HepG2 (cell line): Measurements from ENCODE around the gene MASP2. TPM values are rescaled to one million over a fixed set of nuclear protein-coding genes. Genes with fewer than 3 reads are reported as not detected.

ENCODE experiments used
- ATAD3A ChIP-seq: sonication (generic); formaldehyde crosslinking; IDR thresholded peaks from 2 replicates; pipeline ENCODE4 v1.4.0; 2020; ENCODE audit warnings: missing genetic modification reagents
- DNMT3B ChIP-seq: conservative IDR thresholded peaks from 2 replicates; pipeline ENCODE4 v1.6.1; 2016; ENCODE audit warnings: missing biosample characterization, control low read depth
- EHMT2 ChIP-seq: fragments of 200-600 bp; sonication (generic); IDR thresholded peaks from 2 replicates; pipeline ENCODE4 v1.7.0; 2017; ENCODE audit warnings: antibody characterized with exemption, low read depth, low read length, borderline replicate concordance
- GATAD2A ChIP-seq: IDR thresholded peaks from 2 replicates; pipeline ENCODE4 v1.6.1; 2016
- KDM5A ChIP-seq: fragments of 200-600 bp; sonication (generic); IDR thresholded peaks from 2 replicates; pipeline ENCODE4 v1.7.0; 2018; ENCODE audit warnings: antibody characterized with exemption, mild to moderate bottlenecking, low read length, borderline replicate concordance
- MED13 ChIP-seq: sonication (generic); formaldehyde crosslinking; IDR thresholded peaks from 2 replicates; pipeline ENCODE4 v1.5.0; 2020; ENCODE audit warnings: missing genetic modification reagents
- MEIS1 ChIP-seq: sonication (generic); formaldehyde crosslinking; IDR thresholded peaks from 2 replicates; pipeline ENCODE4 v1.9.0; 2021; ENCODE audit warnings: mild to moderate bottlenecking, missing genetic modification reagents, moderate library complexity, borderline replicate concordance
- RCOR2 ChIP-seq: IDR thresholded peaks from 2 replicates; pipeline ENCODE4 v1.6.1; 2016; ENCODE audit warnings: missing biosample characterization, missing genetic modification reagents
- SALL2 ChIP-seq: sonication (generic); formaldehyde crosslinking; IDR thresholded peaks from 2 replicates; pipeline ENCODE4 v1.8.1; 2023; ENCODE audit warnings: mild to moderate bottlenecking, missing genetic modification reagents, inconsistent platforms
- SNRNP70 ChIP-seq: fragments of 200-400 bp; formaldehyde crosslinking; IDR thresholded peaks from 2 replicates; pipeline ENCODE4 v1.6.1; 2017; ENCODE audit warnings: mild to moderate bottlenecking, low read depth, low read length, moderate library complexity
- SP4 ChIP-seq: sonication (generic); formaldehyde crosslinking; IDR thresholded peaks from 2 replicates; pipeline ENCODE4 v1.8.1; 2023; ENCODE audit warnings: mild to moderate bottlenecking, missing genetic modification reagents
- THYN1 ChIP-seq: sonication (generic); formaldehyde crosslinking; IDR thresholded peaks from 2 replicates; pipeline ENCODE4 v1.8.1; 2023; ENCODE audit warnings: low read depth, mild to moderate bottlenecking, moderate library complexity, missing genetic modification reagents, borderline replicate concordance
- WIZ ChIP-seq: sonication (generic); formaldehyde crosslinking; IDR thresholded peaks from 2 replicates; pipeline ENCODE4 v1.5.1; 2020; ENCODE audit warnings: mild to moderate bottlenecking, missing genetic modification reagents
- ZFP90 ChIP-seq: sonication (generic); formaldehyde crosslinking; IDR thresholded peaks from 2 replicates; pipeline ENCODE4 v1.8.0; 2022; ENCODE audit warnings: missing genetic modification reagents, mild to moderate bottlenecking, inconsistent platforms, borderline replicate concordance
- ZNF230 ChIP-seq: sonication (generic); formaldehyde crosslinking; IDR thresholded peaks from 2 replicates; pipeline ENCODE4 v1.4.0; 2020; ENCODE audit warnings: mild to moderate bottlenecking, missing genetic modification reagents
- ZNF263 ChIP-seq: sonication (generic); formaldehyde crosslinking; IDR thresholded peaks from 2 replicates; pipeline ENCODE4 v1.4.0; 2020; ENCODE audit warnings: missing genetic modification reagents
- ZNF34 ChIP-seq: sonication (generic); formaldehyde crosslinking; IDR thresholded peaks from 2 replicates; pipeline ENCODE4 v1.4.0; 2020; ENCODE audit warnings: mild to moderate bottlenecking, missing genetic modification reagents, borderline replicate concordance
- ZNF567 ChIP-seq: sonication (generic); formaldehyde crosslinking; IDR thresholded peaks from 2 replicates; pipeline ENCODE4 v1.8.1; 2023; ENCODE audit warnings: mild to moderate bottlenecking, missing genetic modification reagents, borderline replicate concordance
- ZNF749 ChIP-seq: sonication (generic); formaldehyde crosslinking; IDR thresholded peaks from 2 replicates; pipeline ENCODE4 v1.8.0; 2022; ENCODE audit warnings: mild to moderate bottlenecking, missing genetic modification reagents, moderate library complexity, borderline replicate concordance
- ZNF878 ChIP-seq: sonication (generic); formaldehyde crosslinking; IDR thresholded peaks from 2 replicates; pipeline ENCODE4 v1.8.1; 2023; ENCODE audit warnings: mild to moderate bottlenecking, missing genetic modification reagents, moderate library complexity
- polyA plus RNA-seq, 8 experiments: library from polyadenylated mRNA; depleted of rRNA in 3 of 8; stranded (reverse) in 7 of 8; unstranded in 1 of 8; fragments of >200 nt; fragmentation: Illumina TruSeq in 4 of 8; extraction: Trizol in 4 of 8; gene quantifications; 2 replicates each; pipeline versions ENCODE4 v1.2.1 to v1.2.3, GENCODE V29; 2011 to 2016; ENCODE audit warnings: low read depth in 4 of 8, missing spikeins in 1 of 8, mixed read lengths in 1 of 8; ENCODE audit not compliant: insufficient read depth in 1 of 8
- total RNA-seq, 5 experiments: library from RNA; depleted of rRNA; stranded (reverse); fragments of >200 nt; fragmentation: Illumina TruSeq; extraction: Trizol; gene quantifications; 2 replicates each; pipeline ENCODE4 v1.2.3, GENCODE V29; 2016; ENCODE audit warnings: low read depth in 1 of 5
- TF ChIP-seq, protein P1 (sequence below): sonication (generic); formaldehyde crosslinking; IDR thresholded peaks from 2 replicates; pipeline ENCODE4 v1.4.0; 2020; ENCODE audit warnings: missing genetic modification reagents
- TF ChIP-seq, protein P2 (sequence below): sonication (generic); formaldehyde crosslinking; IDR thresholded peaks from 2 replicates; pipeline ENCODE4 v1.4.0; 2020; ENCODE audit warnings: missing genetic modification reagents
- TF ChIP-seq, protein P3 (sequence below): IDR thresholded peaks from 2 replicates; pipeline ENCODE4 v1.6.1; 2012; ENCODE audit warnings: inconsistent platforms
- TF ChIP-seq, protein P4 (sequence below): sonication (generic); formaldehyde crosslinking; IDR thresholded peaks from 2 replicates; pipeline ENCODE4 v1.4.0; 2020; ENCODE audit warnings: missing genetic modification reagents, mild to moderate bottlenecking, borderline replicate concordance

Gene MASP2
- total and polyA plus RNA-seq, 2 of the 13 experiments (the other 11 are each of a cell fraction or from before 2014, with no cell fraction given), result 7.1 to 11.8 TPM

DNA sequence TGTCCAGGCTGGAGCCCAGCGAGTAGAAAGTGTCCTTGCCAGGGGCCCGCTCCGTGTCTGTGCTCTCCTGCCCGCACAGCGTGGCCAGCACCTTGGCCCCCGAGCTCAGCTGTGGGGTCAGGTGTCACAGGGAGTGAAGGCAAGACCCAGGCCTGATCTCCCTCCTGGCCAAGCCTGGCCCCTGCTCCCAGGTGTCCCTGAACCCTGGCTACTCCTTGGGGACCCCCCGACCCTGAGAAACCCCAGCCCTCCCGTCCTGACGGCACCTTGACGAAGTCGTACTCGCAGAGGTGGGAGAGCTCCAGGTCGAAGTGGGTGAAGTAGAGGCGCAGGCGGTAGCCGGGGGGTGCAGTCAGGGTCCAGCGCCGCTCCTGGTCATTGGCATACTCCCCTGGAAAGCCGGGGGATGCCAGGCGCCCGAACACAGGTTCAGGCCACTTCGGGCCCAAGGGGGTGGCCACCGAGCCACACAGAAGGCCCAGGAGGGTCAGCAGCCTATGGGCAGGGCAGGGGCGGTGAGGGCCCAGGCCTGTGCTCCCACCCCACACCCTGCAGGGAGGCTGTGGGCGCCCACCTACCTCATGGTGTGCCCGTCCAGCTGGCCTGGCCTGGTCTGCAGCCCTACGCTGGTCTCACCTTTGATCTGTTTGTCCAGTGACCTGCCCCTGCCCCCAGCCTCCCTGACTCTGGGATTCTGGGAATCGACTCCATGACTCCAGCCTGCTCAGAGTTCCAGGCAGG is at the start of gene MASP2 (continued):
- TF ChIP-seq, protein P1, sequence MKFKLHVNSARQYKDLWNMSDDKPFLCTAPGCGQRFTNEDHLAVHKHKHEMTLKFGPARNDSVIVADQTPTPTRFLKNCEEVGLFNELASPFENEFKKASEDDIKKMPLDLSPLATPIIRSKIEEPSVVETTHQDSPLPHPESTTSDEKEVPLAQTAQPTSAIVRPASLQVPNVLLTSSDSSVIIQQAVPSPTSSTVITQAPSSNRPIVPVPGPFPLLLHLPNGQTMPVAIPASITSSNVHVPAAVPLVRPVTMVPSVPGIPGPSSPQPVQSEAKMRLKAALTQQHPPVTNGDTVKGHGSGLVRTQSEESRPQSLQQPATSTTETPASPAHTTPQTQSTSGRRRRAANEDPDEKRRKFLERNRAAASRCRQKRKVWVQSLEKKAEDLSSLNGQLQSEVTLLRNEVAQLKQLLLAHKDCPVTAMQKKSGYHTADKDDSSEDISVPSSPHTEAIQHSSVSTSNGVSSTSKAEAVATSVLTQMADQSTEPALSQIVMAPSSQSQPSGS (CRISPR knock-in tag), result no peak
- TF ChIP-seq THYN1, result no peak
- no peak for TF ChIP-seq RCOR2 (CRISPR knock-in tag)
- TF ChIP-seq, protein P2, sequence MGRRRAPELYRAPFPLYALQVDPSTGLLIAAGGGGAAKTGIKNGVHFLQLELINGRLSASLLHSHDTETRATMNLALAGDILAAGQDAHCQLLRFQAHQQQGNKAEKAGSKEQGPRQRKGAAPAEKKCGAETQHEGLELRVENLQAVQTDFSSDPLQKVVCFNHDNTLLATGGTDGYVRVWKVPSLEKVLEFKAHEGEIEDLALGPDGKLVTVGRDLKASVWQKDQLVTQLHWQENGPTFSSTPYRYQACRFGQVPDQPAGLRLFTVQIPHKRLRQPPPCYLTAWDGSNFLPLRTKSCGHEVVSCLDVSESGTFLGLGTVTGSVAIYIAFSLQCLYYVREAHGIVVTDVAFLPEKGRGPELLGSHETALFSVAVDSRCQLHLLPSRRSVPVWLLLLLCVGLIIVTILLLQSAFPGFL, result no peak
- TF ChIP-seq SP4, result no peak
- TF ChIP-seq KDM5A, result no peak
- TF ChIP-seq ZNF749 (CRISPR knock-in tag), result peak; percentile 34; the same call in 1 of the 2 replicates
- peak; percentile 44; the same call in 1 of the 2 replicates for TF ChIP-seq ZNF567
- TF ChIP-seq WIZ (CRISPR knock-in tag), result no peak
- no peak for TF ChIP-seq ZNF230 (CRISPR knock-in tag)
- 0 out of 2 replicates have a peak, but pooled peaks have one; percentile 34 for TF ChIP-seq SALL2 (CRISPR knock-in tag)
- no peak for TF ChIP-seq ATAD3A (CRISPR knock-in tag)
- 0 out of 2 replicates have a peak, but pooled peaks have one; percentile 34 for TF ChIP-seq MED13
- TF ChIP-seq ZNF263, result 0 out of 2 replicates have a peak, but pooled peaks have one; percentile 27
- peak; percentile 77; the same call in 1 of the 2 replicates for TF ChIP-seq ZFP90 (CRISPR knock-in tag)
- no peak for TF ChIP-seq SNRNP70
- TF ChIP-seq ZNF878 (CRISPR knock-in tag), result no peak
- TF ChIP-seq, protein P3, sequence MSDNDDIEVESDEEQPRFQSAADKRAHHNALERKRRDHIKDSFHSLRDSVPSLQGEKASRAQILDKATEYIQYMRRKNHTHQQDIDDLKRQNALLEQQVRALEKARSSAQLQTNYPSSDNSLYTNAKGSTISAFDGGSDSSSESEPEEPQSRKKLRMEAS, result peak; percentile 75
- no peak for TF ChIP-seq EHMT2
- TF ChIP-seq ZNF34 (CRISPR knock-in tag), result no peak
- TF ChIP-seq GATAD2A, result 0 out of 2 replicates have a peak, but pooled peaks have one; percentile 54
- TF ChIP-seq, protein P4, sequence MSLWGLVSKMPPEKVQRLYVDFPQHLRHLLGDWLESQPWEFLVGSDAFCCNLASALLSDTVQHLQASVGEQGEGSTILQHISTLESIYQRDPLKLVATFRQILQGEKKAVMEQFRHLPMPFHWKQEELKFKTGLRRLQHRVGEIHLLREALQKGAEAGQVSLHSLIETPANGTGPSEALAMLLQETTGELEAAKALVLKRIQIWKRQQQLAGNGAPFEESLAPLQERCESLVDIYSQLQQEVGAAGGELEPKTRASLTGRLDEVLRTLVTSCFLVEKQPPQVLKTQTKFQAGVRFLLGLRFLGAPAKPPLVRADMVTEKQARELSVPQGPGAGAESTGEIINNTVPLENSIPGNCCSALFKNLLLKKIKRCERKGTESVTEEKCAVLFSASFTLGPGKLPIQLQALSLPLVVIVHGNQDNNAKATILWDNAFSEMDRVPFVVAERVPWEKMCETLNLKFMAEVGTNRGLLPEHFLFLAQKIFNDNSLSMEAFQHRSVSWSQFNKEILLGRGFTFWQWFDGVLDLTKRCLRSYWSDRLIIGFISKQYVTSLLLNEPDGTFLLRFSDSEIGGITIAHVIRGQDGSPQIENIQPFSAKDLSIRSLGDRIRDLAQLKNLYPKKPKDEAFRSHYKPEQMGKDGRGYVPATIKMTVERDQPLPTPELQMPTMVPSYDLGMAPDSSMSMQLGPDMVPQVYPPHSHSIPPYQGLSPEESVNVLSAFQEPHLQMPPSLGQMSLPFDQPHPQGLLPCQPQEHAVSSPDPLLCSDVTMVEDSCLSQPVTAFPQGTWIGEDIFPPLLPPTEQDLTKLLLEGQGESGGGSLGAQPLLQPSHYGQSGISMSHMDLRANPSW (CRISPR knock-in tag), result no peak
- TF ChIP-seq DNMT3B, result no peak
- TF ChIP-seq MEIS1, result peak; percentile 64; the same call in 1 of the 2 replicates
